Keratinocyte (primary cell): ENCODE data around the gene KIF3C. TPM values are rescaled to one million over a fixed set of nuclear protein-coding genes. Genes with fewer than 3 reads are reported as not detected.

ENCODE experiments used
- DNase-seq: peaks from one replicate; pipeline ENCODE4 v3.0.0-alpha.2; 2011; ENCODE audit warnings: low read depth, missing footprints, low spot score
- FAIRE-seq: peaks from 2 replicates; lab custom pipeline; 2011; peaks lifted over from hg19 to GRCh38; lab: Jason Lieb, UNC
- H2AFZ ChIP-seq: 2 replicates; pipeline ENCODE4 v1.6.0; 2012; ENCODE audit warnings: low read length, control low read depth, inconsistent platforms; ENCODE audit not compliant: control insufficient read depth
- H3K27ac ChIP-seq: 2 replicates; pipeline ENCODE4 v1.5.1; 2011; ENCODE audit warnings: low read length; ENCODE audit not compliant: control insufficient read depth, insufficient read depth
- H3K27me3 ChIP-seq: 3 replicates; pipeline ENCODE4 v1.6.0; 2011; ENCODE audit warnings: low read length; ENCODE audit not compliant: control insufficient read depth, insufficient read depth; ENCODE audit errors: extremely low read depth
- H3K36me3 ChIP-seq, 2 experiments: 2 replicates in 1 of 2; 3 replicates in 1 of 2; pipeline ENCODE4 v1.5.1; 2011; ENCODE audit warnings: low read length in 2 of 2, mild to moderate bottlenecking in 1 of 2; ENCODE audit not compliant: control insufficient read depth in 2 of 2, insufficient read depth in 2 of 2; ENCODE audit errors: extremely low read depth in 1 of 2
- H3K4me1 ChIP-seq: 3 replicates; pipeline ENCODE4 v1.5.1; 2011; ENCODE audit warnings: low read length; ENCODE audit not compliant: control insufficient read depth, insufficient read depth; ENCODE audit errors: extremely low read depth
- H3K4me2 ChIP-seq: 3 replicates; pipeline ENCODE4 v1.6.0; 2011; ENCODE audit warnings: low read depth, low read length; ENCODE audit not compliant: control insufficient read depth, insufficient read depth; ENCODE audit errors: extremely low read depth
- H3K4me3 ChIP-seq, 3 experiments: fragments of 200-600 bp in 1 of 3; sonication (generic) in 1 of 3; 2 replicates in 2 of 3; 3 replicates in 1 of 3; pipeline ENCODE4 v1.5.1; 2011 to 2016; ENCODE audit warnings: low read length in 3 of 3, mild to moderate bottlenecking in 3 of 3, control low read depth in 2 of 3, inconsistent platforms in 1 of 3, low read depth in 1 of 3, mixed read lengths in 1 of 3, mixed run types in 1 of 3, moderate library complexity in 1 of 3; ENCODE audit not compliant: control insufficient read depth in 2 of 3, insufficient read depth in 2 of 3; ENCODE audit errors: extremely low read depth in 1 of 3
- H3K79me2 ChIP-seq: 2 replicates; pipeline ENCODE4 v1.6.0; 2012; ENCODE audit warnings: low read length; ENCODE audit not compliant: control insufficient read depth, insufficient read depth
- H3K9ac ChIP-seq: 3 replicates; pipeline ENCODE4 v1.6.0; 2011; ENCODE audit warnings: low read length; ENCODE audit not compliant: control insufficient read depth, insufficient read depth; ENCODE audit errors: extremely low read depth
- H3K9me1 ChIP-seq: 3 replicates; pipeline ENCODE4 v1.6.0; 2011; ENCODE audit warnings: low read length; ENCODE audit not compliant: control insufficient read depth, insufficient read depth; ENCODE audit errors: extremely low read depth
- H3K9me3 ChIP-seq: 2 replicates; pipeline ENCODE4 v1.5.1; 2012; ENCODE audit warnings: low read depth, low read length; ENCODE audit not compliant: control insufficient read depth
- H4K20me1 ChIP-seq: 3 replicates; pipeline ENCODE4 v1.6.0; 2011; ENCODE audit warnings: low read length; ENCODE audit not compliant: control insufficient read depth, insufficient read depth; ENCODE audit errors: extremely low read depth
- CTCF ChIP-seq, 3 experiments: IDR thresholded peaks in 1 of 3; conservative IDR thresholded peaks in 1 of 3; optimal IDR thresholded peaks in 1 of 3; 2 replicates in 2 of 3; 3 replicates in 1 of 3; pipeline versions ENCODE3 to v1.5.1; 2011; ENCODE audit warnings: low read length in 3 of 3, mild to moderate bottlenecking in 3 of 3, moderate library complexity in 2 of 3, control low read depth in 1 of 3, inconsistent platforms in 1 of 3; ENCODE audit not compliant: insufficient read depth in 2 of 3; ENCODE audit errors: extremely low read depth in 1 of 3
- EZH2 ChIP-seq: IDR thresholded peaks from one replicate; pipeline ENCODE4 v1.6.1; 2012; ENCODE audit warnings: inconsistent platforms, mild to moderate bottlenecking, low read length, moderate library complexity
- dilution Hi-C: fragments of 300-500 bp; cut with MboI; formaldehyde crosslinking; loops from one replicate; pipeline ENCODE4 v1.7.0; 2020; ENCODE audit warnings: low sequenced_read_pairs; ENCODE audit not compliant: extremely low pct_ligation_motif_present
- polyA plus RNA-seq, 5 experiments: library from polyadenylated mRNA; depleted of rRNA in 3 of 5; stranded (reverse) in 3 of 5; stranded (forward) in 1 of 5; unstranded in 1 of 5; fragments of >200 nt; gene quantifications; 1 replicate in 1 of 5; 2 replicates in 3 of 5; 3 replicates in 1 of 5; pipeline versions ENCODE4 v1.2.1 to v1.2.3, GENCODE V29; 2011 to 2012; ENCODE audit warnings: missing spikeins in 2 of 5, low read depth in 1 of 5, low replicate concordance in 1 of 5

The KIF3C gene
- polyA plus RNA-seq, 1 donor (not counting 4 experiments of a cell fraction or from before 2014, with no cell fraction given), result 6.5 TPM

GRCh38 chr2:25972049-25972823, 10.1 kb downstream of the KIF3C start:
- no peak overlapping the region for H3K4me3 ChIP-seq
- H2AFZ ChIP-seq, result no peak overlapping the region
- H3K4me2 ChIP-seq, result no peak overlapping the region
- no peaks in the 10 kb centered on the region for H3K9me3 ChIP-seq
- H3K27ac ChIP-seq, result no peak overlapping the region
- peaks cover 27% of the 10 kb centered on the region for H3K79me2 ChIP-seq
- H3K27me3 ChIP-seq, result no peaks in the 10 kb centered on the region
- FAIRE-seq (no peak), DNase-seq (no peak)
- no peak overlapping the region for H3K9ac ChIP-seq
- H3K9me1 ChIP-seq, result no peaks in the 10 kb centered on the region
- H3K4me1 ChIP-seq, result peaks cover 9% of the 10 kb centered on the region
- H4K20me1 ChIP-seq, result no peaks in the 10 kb centered on the region
- dilution Hi-C loops, result no loop called here
- H3K36me3 ChIP-seq, result peaks cover 4 to 7% of the 10 kb centered on the region in 2 experiments
- no peak for TF ChIP-seq CTCF (optimal IDR thresholded peaks at IDR 0.05 in 1 of 3, IDR thresholded peaks at IDR 0.05 in 1 of 3, conservative IDR thresholded peaks at IDR 0.05 in 1 of 3; ENCODE audit: extremely low read depth in 1 of 3, insufficient read depth in 2 of 3, low read length in 3 of 3)
- TF ChIP-seq EZH2, result no peak

- TF ChIP-seq EZH2 (no peak), CTCF (optimal IDR thresholded peaks at IDR 0.05 in 1 of 3, IDR thresholded peaks at IDR 0.05 in 1 of 3, conservative IDR thresholded peaks at IDR 0.05 in 1 of 3; ENCODE audit: extremely low read depth in 1 of 3, insufficient read depth in 2 of 3, low read length in 3 of 3) (no peak)
- no peak overlapping the region for H3K4me3 ChIP-seq
- H2AFZ ChIP-seq, result no peak overlapping the region
- dilution Hi-C loops, result no loop called here
- H3K27ac ChIP-seq, result no peak overlapping the region
- peaks cover 27% of the 10 kb centered on the region for H3K79me2 ChIP-seq
- peaks cover 7 to 8% of the 10 kb centered on the region in 2 experiments for H3K36me3 ChIP-seq
- no peak overlapping the region for H3K9ac ChIP-seq
- no peaks in the 10 kb centered on the region for H3K27me3 ChIP-seq
- DNase-seq (no peak), FAIRE-seq (no peak)
- H3K9me3 ChIP-seq, result no peaks in the 10 kb centered on the region
- no peaks in the 10 kb centered on the region for H4K20me1 ChIP-seq
- no peak overlapping the region for H3K4me2 ChIP-seq
- no peaks in the 10 kb centered on the region for H3K9me1 ChIP-seq
- peaks cover 2% of the 10 kb centered on the region for H3K4me1 ChIP-seq
These were observed 10.7 kb downstream of the KIF3C start for GRCh38 chr2:25971596-25971995.
